Measurements from ENCODE around the gene PMPCA. TPM values are rescaled to one million over a fixed set of nuclear protein-coding genes. Genes with fewer than 3 reads are reported as not detected.

Gene PMPCA
- total and polyA plus RNA-seq, 2 of the 8 experiments (the other 6 are each of a cell fraction or from before 2014, with no cell fraction given), result 60.0 to 88.2 TPM

GRCh38 chr9:136410500-136411287, at the start of gene PMPCA, which contains the start of gene ENTR1 (continued):
- TF ChIP-seq MAX (IDR thresholded peaks at IDR 0.05) (peak; percentile 94), NRF1 (IDR thresholded peaks at IDR 0.05; ENCODE audit: low read depth, low read length) (no peak), RBBP5 (IDR thresholded peaks at IDR 0.05; ENCODE audit: borderline replicate concordance, low read depth, low read length) (peak; percentile 79; the same call in 1 of the 2 replicates), USF2 (IDR thresholded peaks at IDR 0.05; ENCODE audit: low read length) (no peak), PHF8 (conservative IDR thresholded peaks at IDR 0.05; ENCODE audit: low read depth, low read length) (peak; percentile 92), ZNF274 (IDR thresholded peaks at IDR 0.05; ENCODE audit: borderline replicate concordance, extremely low read depth, low read length) (no peak), SAP30 (IDR thresholded peaks at IDR 0.05; ENCODE audit: insufficient read depth, insufficient replicate concordance, low read length) (no peak), SUZ12 (IDR thresholded peaks at IDR 0.05; ENCODE audit: low read length) (no peak), BRCA1 (IDR thresholded peaks at IDR 0.05; ENCODE audit: low read depth, low read length) (no peak), RNF2 (IDR thresholded peaks at IDR 0.05; ENCODE audit: borderline replicate concordance, low read depth, low read length, missing control alignments, poor library complexity, severe bottlenecking) (no peak), POLR2AphosphoS5 (IDR thresholded peaks at IDR 0.05; ENCODE audit: low read depth, low read length) (peak; percentile 96), SRF (IDR thresholded peaks at IDR 0.05; ENCODE audit: low read depth, low read length) (no peak), CBX5 (IDR thresholded peaks at IDR 0.05; ENCODE audit: low read depth, low read length) (no peak), KDM5A (IDR thresholded peaks at IDR 0.05; ENCODE audit: low read length) (peak; percentile 98), SP1 (IDR thresholded peaks at IDR 0.05; ENCODE audit: low read depth, low read length) (0 out of 2 replicates have a peak, but pooled peaks have one; percentile 19), POU5F1 (IDR thresholded peaks at IDR 0.05; ENCODE audit: low read depth, low read length) (no peak), CTBP2 (IDR thresholded peaks at IDR 0.05; ENCODE audit: borderline replicate concordance, insufficient read depth, insufficient read length, low read length) (no peak), GABPA (IDR thresholded peaks at IDR 0.05; ENCODE audit: borderline replicate concordance, insufficient read depth, low read length) (peak; percentile 95), MAFK (IDR thresholded peaks at IDR 0.05; ENCODE audit: low read depth, low read length) (no peak), EGR1 (IDR thresholded peaks at IDR 0.05; ENCODE audit: borderline replicate concordance, low read depth, low read length) (peak; percentile 92), HDAC6 (IDR thresholded peaks at IDR 0.05; ENCODE audit: low read depth, low read length) (no peak), E2F6 (IDR thresholded peaks at IDR 0.05) (peak; percentile 59)

Measured in H1 (cell line).